Measurements from ENCODE around the gene CUEDC1.
"Not testable (repeated sequence)": the region's sequence is repeated elsewhere in the genome, so short reads cannot be mapped to it uniquely, and the experiment has no call there.

The CUEDC1 gene

GRCh38 chr17:57939797-57940196 lies 15.4 kb downstream of the CUEDC1 start:
- no peak for DNase-seq (ENCODE audit: low spot score)

- no peak for DNase-seq (ENCODE audit: low spot score)
Observed at GRCh38 chr17:57938061-57938502, 17.1 kb downstream of the CUEDC1 start.

- DNase-seq (ENCODE audit: low spot score) = no peak
Observed at GRCh38 chr17:57937492-57937891, 17.7 kb downstream of the CUEDC1 start.

GRCh38 chr17:57935833-57936807 lies 19.1 kb downstream of the CUEDC1 start:
- no peak for DNase-seq (ENCODE audit: low spot score)

GRCh38 chr17:57931488-57932137 lies 23.6 kb downstream of the CUEDC1 start:
- no peak for DNase-seq (ENCODE audit: low spot score)

GRCh38 chr17:57930239-57930638 lies 25.0 kb downstream of the CUEDC1 start:
- DNase-seq (ENCODE audit: low spot score) = no peak

GRCh38 chr17:57929386-57929785 lies 25.8 kb downstream of the CUEDC1 start:
- no peak for DNase-seq (ENCODE audit: low spot score)

- no peak for DNase-seq (ENCODE audit: low spot score)
Observed at GRCh38 chr17:57928928-57929327, 26.3 kb downstream of the CUEDC1 start.

- DNase-seq (ENCODE audit: low spot score) = no peak
Observed at GRCh38 chr17:57927048-57927723, 28.0 kb downstream of the CUEDC1 start.

- DNase-seq (ENCODE audit: low spot score) = no peak
Observed at GRCh38 chr17:57926723-57927047, 28.5 kb downstream of the CUEDC1 start.

GRCh38 chr17:57925361-57925990 lies 29.7 kb downstream of the CUEDC1 start:
- DNase-seq (ENCODE audit: low spot score) = no peak

GRCh38 chr17:57924677-57925076 lies 30.5 kb downstream of the CUEDC1 start:
- no peak for DNase-seq (ENCODE audit: low spot score)

- DNase-seq (ENCODE audit: low spot score) = no peak
Observed at GRCh38 chr17:57923182-57923872, 31.9 kb downstream of the CUEDC1 start.

- not testable (repeated sequence) for DNase-seq (ENCODE audit: low spot score)
Observed at GRCh38 chr17:57922745-57923144, 32.5 kb downstream of the CUEDC1 start.

- no peak for DNase-seq (ENCODE audit: low spot score)
Observed at GRCh38 chr17:57920916-57921703, 34.1 kb downstream of the CUEDC1 start.

- no peak for DNase-seq (ENCODE audit: low spot score)
Observed at GRCh38 chr17:57919918-57920317, 35.3 kb downstream of the CUEDC1 start.

GRCh38 chr17:57918017-57918895 lies 37.0 kb downstream of the CUEDC1 start:
- no peak for DNase-seq (ENCODE audit: low spot score)

- no peak for DNase-seq (ENCODE audit: low spot score)
Observed at GRCh38 chr17:57916925-57917858, 38.0 kb downstream of the CUEDC1 start.

Measured in LoVo (cell line).